Osteoblast (primary cell): ENCODE data around the gene CDH24. TPM values are rescaled to one million over a fixed set of nuclear protein-coding genes. Genes with fewer than 3 reads are reported as not detected.
A peak's percentile ranks its signal among the peaks of the same experiment; 100 is the strongest.

Experiments used
- DNase-seq: peaks from one replicate; pipeline ENCODE4 v3.0.0; 2011; ENCODE audit warnings: low spot score, mixed read lengths; ENCODE audit not compliant: insufficient read length; ENCODE audit errors: missing footprints
- H2AFZ ChIP-seq: 2 replicates; pipeline ENCODE4 v1.6.0; 2011; ENCODE audit warnings: mild to moderate bottlenecking, low read length
- H3K27ac ChIP-seq: 2 replicates; pipeline ENCODE4 v1.5.1; 2011; ENCODE audit warnings: mild to moderate bottlenecking, low read depth, low read length, moderate library complexity
- H3K27me3 ChIP-seq: 2 replicates; pipeline ENCODE4 v1.6.0; 2012; ENCODE audit warnings: mild to moderate bottlenecking, control low read depth, inconsistent platforms, low read length, moderate library complexity; ENCODE audit not compliant: insufficient read depth
- H3K36me3 ChIP-seq: 2 replicates; pipeline ENCODE4 v1.5.1; 2011; ENCODE audit warnings: mild to moderate bottlenecking, low read length, control low read depth, moderate library complexity; ENCODE audit not compliant: insufficient read depth
- H3K4me1 ChIP-seq: 2 replicates; pipeline ENCODE4 v1.5.1; 2011; ENCODE audit warnings: mild to moderate bottlenecking, low read length, control low read depth, moderate library complexity; ENCODE audit not compliant: insufficient read depth
- H3K4me2 ChIP-seq: 2 replicates; pipeline ENCODE4 v1.6.0; 2011; ENCODE audit warnings: mild to moderate bottlenecking, low read length; ENCODE audit not compliant: insufficient read depth
- H3K4me3 ChIP-seq: fragments of 200-600 bp; sonication (generic); 3 replicates; pipeline ENCODE4 v1.5.1; 2012; ENCODE audit warnings: mild to moderate bottlenecking, low read length, inconsistent platforms; ENCODE audit not compliant: insufficient read depth
- H3K79me2 ChIP-seq: 2 replicates; pipeline ENCODE4 v1.6.0; 2012; ENCODE audit warnings: mild to moderate bottlenecking, low read length, control low read depth, inconsistent platforms; ENCODE audit not compliant: insufficient read depth
- H3K9me3 ChIP-seq: 2 replicates; pipeline ENCODE4 v1.5.1; 2011; ENCODE audit warnings: low read depth, low read length, control low read depth
- H4K20me1 ChIP-seq: 2 replicates; pipeline ENCODE4 v1.6.0; 2012; ENCODE audit warnings: mild to moderate bottlenecking, low read length, control low read depth; ENCODE audit not compliant: insufficient read depth
- total RNA-seq: library from RNA; depleted of rRNA; stranded (reverse); fragments of >200 nt; gene quantifications from 2 replicates; pipeline ENCODE4 v1.2.3, GENCODE V29; 2012
- TF ChIP-seq, protein P1 (sequence below): IDR thresholded peaks from 2 replicates; pipeline ENCODE4 v1.5.1; 2011; ENCODE audit warnings: mild to moderate bottlenecking, low read depth, low read length, moderate library complexity; ENCODE audit errors: extremely low read depth

The CDH24 gene
- total RNA-seq, 1 donor = 3.3 TPM

DNA sequence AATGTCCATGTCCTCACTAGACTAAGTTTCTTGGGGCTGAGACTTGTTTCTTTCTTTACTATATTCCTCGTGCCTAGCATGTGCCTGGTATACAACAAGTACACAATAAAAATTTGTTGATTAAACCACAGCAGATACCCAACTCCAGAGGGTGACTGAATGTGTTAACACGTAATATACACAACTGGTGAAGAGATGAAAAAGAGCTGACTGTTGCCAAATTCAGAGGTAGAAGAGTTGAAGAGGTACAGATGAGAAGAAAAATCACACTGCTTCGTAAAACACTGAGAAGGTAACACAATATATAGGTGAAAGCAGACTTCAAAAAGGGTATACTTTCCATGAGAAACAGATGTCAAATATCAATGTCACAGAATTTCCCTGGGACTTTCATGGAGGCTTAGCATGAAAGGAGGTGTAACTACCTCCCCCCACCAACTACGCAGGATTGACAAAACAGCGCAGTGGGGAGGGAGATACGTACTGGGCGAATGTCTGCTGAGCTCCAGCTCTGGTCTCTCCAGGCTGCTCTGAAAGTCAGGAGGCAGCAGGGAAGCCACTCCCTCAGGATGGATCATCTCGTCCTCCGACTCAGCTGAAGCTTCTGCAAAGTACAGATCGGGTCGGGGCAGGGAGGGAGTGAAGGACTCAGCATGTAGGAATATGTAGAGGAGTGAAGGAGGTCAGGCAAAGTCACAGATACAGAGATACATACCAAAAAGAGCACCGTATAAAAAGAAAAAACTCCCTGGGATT is 32.4 kb upstream of the CDH24 start:
- no peak overlapping the region for H2AFZ ChIP-seq
- no peaks in the 10 kb centered on the region for H3K9me3 ChIP-seq
- TF ChIP-seq, protein P1, sequence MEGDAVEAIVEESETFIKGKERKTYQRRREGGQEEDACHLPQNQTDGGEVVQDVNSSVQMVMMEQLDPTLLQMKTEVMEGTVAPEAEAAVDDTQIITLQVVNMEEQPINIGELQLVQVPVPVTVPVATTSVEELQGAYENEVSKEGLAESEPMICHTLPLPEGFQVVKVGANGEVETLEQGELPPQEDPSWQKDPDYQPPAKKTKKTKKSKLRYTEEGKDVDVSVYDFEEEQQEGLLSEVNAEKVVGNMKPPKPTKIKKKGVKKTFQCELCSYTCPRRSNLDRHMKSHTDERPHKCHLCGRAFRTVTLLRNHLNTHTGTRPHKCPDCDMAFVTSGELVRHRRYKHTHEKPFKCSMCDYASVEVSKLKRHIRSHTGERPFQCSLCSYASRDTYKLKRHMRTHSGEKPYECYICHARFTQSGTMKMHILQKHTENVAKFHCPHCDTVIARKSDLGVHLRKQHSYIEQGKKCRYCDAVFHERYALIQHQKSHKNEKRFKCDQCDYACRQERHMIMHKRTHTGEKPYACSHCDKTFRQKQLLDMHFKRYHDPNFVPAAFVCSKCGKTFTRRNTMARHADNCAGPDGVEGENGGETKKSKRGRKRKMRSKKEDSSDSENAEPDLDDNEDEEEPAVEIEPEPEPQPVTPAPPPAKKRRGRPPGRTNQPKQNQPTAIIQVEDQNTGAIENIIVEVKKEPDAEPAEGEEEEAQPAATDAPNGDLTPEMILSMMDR = no peak
- peaks cover 22% of the 10 kb centered on the region for H4K20me1 ChIP-seq
- no peak overlapping the region for H3K4me2 ChIP-seq
- H3K36me3 ChIP-seq = peaks cover 66% of the 10 kb centered on the region
- H3K4me3 ChIP-seq = no peak overlapping the region
- DNase-seq = no peak
- peaks cover 27% of the 10 kb centered on the region for H3K4me1 ChIP-seq
- peaks cover 82% of the 10 kb centered on the region for H3K79me2 ChIP-seq
- no peaks in the 10 kb centered on the region for H3K27me3 ChIP-seq
- H3K27ac ChIP-seq = no peak overlapping the region

DNA sequence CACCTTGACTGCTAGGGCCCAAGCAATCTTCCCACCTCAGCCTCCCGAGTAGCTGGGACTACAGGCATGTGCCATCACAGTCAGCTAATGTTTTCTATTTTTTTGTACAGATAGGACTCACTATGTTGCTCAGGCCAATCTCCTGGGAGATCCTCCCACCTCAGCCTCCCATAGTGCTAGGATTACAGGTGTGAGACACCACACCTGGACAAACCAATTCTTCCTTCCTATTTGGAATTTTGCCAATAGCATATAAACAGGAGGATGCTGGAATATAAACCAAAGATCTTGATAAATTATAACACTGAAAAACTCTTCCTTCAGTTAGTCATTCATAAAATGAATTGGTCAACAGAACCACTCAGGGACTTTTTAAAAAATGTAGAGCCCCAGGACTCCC is 29.2 kb upstream of the CDH24 start:
- Histone ChIP-seq H3K4me1 (peaks cover 14% of the 10 kb centered on the region), H3K9me3 (no peaks in the 10 kb centered on the region), H3K27me3 (no peaks in the 10 kb centered on the region), H3K4me3 (no peak overlapping the region), H3K79me2 (peaks cover 74% of the 10 kb centered on the region), H3K36me3 (peaks cover 72% of the 10 kb centered on the region), H2AFZ (no peak overlapping the region), H4K20me1 (peaks cover 6% of the 10 kb centered on the region), H3K27ac (peak overlapping the region; percentile 12), H3K4me2 (no peak overlapping the region)
- TF ChIP-seq, protein P1 = no peak
- no peak for DNase-seq

DNA sequence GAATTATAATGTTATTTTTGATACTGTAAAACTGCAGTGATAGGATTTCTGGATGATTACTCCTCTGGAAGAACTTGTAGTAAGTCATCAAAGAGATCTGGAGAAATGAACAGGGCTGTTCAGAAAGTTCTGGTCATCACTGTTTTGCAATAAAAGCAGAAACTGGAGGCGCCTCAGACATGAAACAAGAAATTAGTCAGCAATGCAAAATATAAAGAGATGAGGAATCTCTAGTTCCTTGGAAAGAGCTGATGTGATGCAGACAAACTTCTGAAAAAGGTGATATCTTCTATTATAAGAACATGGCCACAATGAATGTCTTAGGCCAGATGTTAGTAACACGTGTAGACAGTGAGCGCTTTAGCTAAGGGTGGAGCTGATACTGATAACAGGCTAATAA is 28.1 kb upstream of the CDH24 start:
- Histone ChIP-seq H3K9me3 (no peaks in the 10 kb centered on the region), H3K27me3 (no peaks in the 10 kb centered on the region), H2AFZ (no peak overlapping the region), H4K20me1 (peaks cover 4% of the 10 kb centered on the region), H3K4me1 (peaks cover 22% of the 10 kb centered on the region), H3K36me3 (peaks cover 75% of the 10 kb centered on the region), H3K27ac (peak overlapping the region; percentile 46), H3K79me2 (peaks cover 67% of the 10 kb centered on the region), H3K4me3 (no peak overlapping the region), H3K4me2 (no peak overlapping the region)
- TF ChIP-seq, protein P1 = no peak
- DNase-seq = no peak

DNA sequence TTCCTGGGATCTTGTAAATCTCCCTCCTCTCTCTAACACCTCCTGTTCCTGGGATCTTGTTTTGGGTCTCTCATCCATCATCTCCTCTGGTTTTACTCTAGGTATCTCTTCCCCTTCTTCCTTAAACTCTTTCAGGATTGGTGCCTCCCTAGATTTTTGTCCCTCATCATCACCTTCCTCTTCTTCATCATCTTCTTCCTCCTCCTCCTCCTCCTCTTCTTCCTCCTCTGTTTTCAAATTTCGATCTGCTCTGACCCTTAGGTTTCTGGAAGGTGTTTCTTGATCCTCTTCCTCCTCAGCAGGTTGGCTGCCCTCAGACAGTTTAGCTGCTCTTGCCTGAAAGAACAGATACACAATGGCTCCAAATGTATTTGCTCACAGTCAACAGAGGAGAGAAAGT is 23.2 kb upstream of the CDH24 start:
- Histone ChIP-seq H3K4me1 (peaks cover 52% of the 10 kb centered on the region), H3K79me2 (peaks cover 40% of the 10 kb centered on the region), H4K20me1 (peaks cover under 1% of the 10 kb centered on the region), H2AFZ (no peak overlapping the region), H3K4me3 (no peak overlapping the region), H3K9me3 (no peaks in the 10 kb centered on the region), H3K27me3 (no peaks in the 10 kb centered on the region), H3K4me2 (peak overlapping the region; percentile 63), H3K27ac (peak overlapping the region; percentile 90), H3K36me3 (peaks cover 73% of the 10 kb centered on the region)
- TF ChIP-seq, protein P1 = no peak
- DNase-seq = no peak
